Putamen (tissue), 1 donor: ENCODE data around the gene AIF1.

Experiments used
- DNase-seq: peaks from one replicate; pipeline ENCODE4 v3.0.0-alpha.2; 2016; ENCODE audit warnings: low spot score

Gene AIF1

GRCh38 chr6:31614684-31615578, at the start of gene AIF1:
Gene AIF1, plus strand, starts transcription at chr6:31615234. Its CDS starts 96 bp downstream, at chr6:31615330.
- peak; percentile 40 for DNase-seq

- DNase-seq, result no peak
Measured at GRCh38 chr6:31567531-31568370, 47.3 kb upstream of the AIF1 start.

- DNase-seq, result no peak
Measured at GRCh38 chr6:31568537-31568961, 46.5 kb upstream of the AIF1 start.

GRCh38 chr6:31569861-31570536, 45.0 kb upstream of the AIF1 start:
- DNase-seq, result no peak

- no peak for DNase-seq
Measured at GRCh38 chr6:31572041-31572911, 42.8 kb upstream of the AIF1 start, which contains the start of gene LTA. Gene LTA, plus strand, starts transcription at chr6:31572289. Its CDS starts 454 bp downstream, at chr6:31572743.

GRCh38 chr6:31573239-31574105, 41.6 kb upstream of the AIF1 start:
- no peak for DNase-seq

- DNase-seq, result no peak
Measured at GRCh38 chr6:31574106-31575061, 40.6 kb upstream of the AIF1 start.

GRCh38 chr6:31575335-31575901, 39.6 kb upstream of the AIF1 start, which contains the start of gene TNF:
Gene TNF, plus strand, starts transcription at chr6:31575565. Its CDS starts 177 bp downstream, at chr6:31575742.
- DNase-seq, result no peak

GRCh38 chr6:31575952-31576685, 38.9 kb upstream of the AIF1 start:
- DNase-seq, result no peak

- no peak for DNase-seq
Measured at GRCh38 chr6:31576897-31577578, 38.0 kb upstream of the AIF1 start.

- no peak for DNase-seq
Measured at GRCh38 chr6:31577579-31577966, 37.5 kb upstream of the AIF1 start.

GRCh38 chr6:31578184-31579118, 36.6 kb upstream of the AIF1 start:
- no peak for DNase-seq

GRCh38 chr6:31579119-31579505, 35.9 kb upstream of the AIF1 start:
- DNase-seq, result no peak

- DNase-seq, result no peak
Measured at GRCh38 chr6:31579546-31580437, 35.2 kb upstream of the AIF1 start.

- no peak for DNase-seq
Measured at GRCh38 chr6:31580438-31580740, 34.6 kb upstream of the AIF1 start.
